Ishikawa (cell line): ENCODE data around the gene SFXN2.

Experiments
- CREB1 ChIP-seq: IDR thresholded peaks from 2 replicates; pipeline ENCODE4 v1.6.1; 2012; ENCODE audit warnings: low read depth
- EP300 ChIP-seq: IDR thresholded peaks from 2 replicates; pipeline ENCODE4 v1.6.1; 2012; ENCODE audit warnings: borderline replicate concordance
- RAD21 ChIP-seq: IDR thresholded peaks from 2 replicates; pipeline ENCODE4 v1.6.1; 2012; ENCODE audit warnings: low read depth
- REST ChIP-seq: IDR thresholded peaks from 2 replicates; pipeline ENCODE4 v1.6.1; 2012; ENCODE audit warnings: low read depth, mild to moderate bottlenecking
- TAF1 ChIP-seq: IDR thresholded peaks from 2 replicates; pipeline ENCODE4 v1.6.1; 2012; ENCODE audit warnings: low read depth, mild to moderate bottlenecking
- YY1 ChIP-seq: IDR thresholded peaks from 2 replicates; pipeline ENCODE4 v1.6.1; 2012; ENCODE audit warnings: low read depth

GRCh38 chr10:102713539-102713813, 960 bp upstream of the SFXN2 start:
- no peak for TF ChIP-seq CREB1
- no peak; the same call in 1 of the 2 replicates for TF ChIP-seq EP300
- no peak for TF ChIP-seq YY1
- no peak for TF ChIP-seq REST
- TF ChIP-seq RAD21 = no peak
- TF ChIP-seq TAF1 = no peak
